ENCODE measurements around the gene TMOD3. TPM values are rescaled to one million over a fixed set of nuclear protein-coding genes. Genes with fewer than 3 reads are reported as not detected.

Gene TMOD3
- total and polyA plus RNA-seq, 2 of the 8 experiments (the other 6 are each of a cell fraction or from before 2014, with no cell fraction given) = 3.9 to 29.0 TPM

- no peaks in the 10 kb centered on the region for H3K27me3 ChIP-seq (replicated peaks in 1 of 4; ENCODE audit: control insufficient read depth in 3 of 4, extremely low read depth in 1 of 4, insufficient read depth in 3 of 4, low read length in 3 of 4)
- no peaks in the 10 kb centered on the region for H3K23me2 ChIP-seq (ENCODE audit: low read depth, low read length)
- no peak overlapping the region for H2BK120ac ChIP-seq (replicated peaks; ENCODE audit: low read depth, low read length)
- peaks cover 0 to 2% (median 0%) of the 10 kb centered on the region in 4 experiments; a peak in 1 of 8 replicates for H3K36me3 ChIP-seq (ENCODE audit: control insufficient read depth in 2 of 4, insufficient read depth in 4 of 4, low read length in 3 of 4)
- no peak for FAIRE-seq
- H3K18ac ChIP-seq (ENCODE audit: extremely low read depth, low read length) = no peak overlapping the region
- H3K79me1 ChIP-seq (ENCODE audit: low read depth, low read length) = no peaks in the 10 kb centered on the region
- H4K91ac ChIP-seq (replicated peaks; ENCODE audit: insufficient read length, low read length) = no peak overlapping the region
- no peaks in the 10 kb centered on the region for H3K4me1 ChIP-seq (replicated peaks in 1 of 4; ENCODE audit: control insufficient read depth in 3 of 4, insufficient read depth in 4 of 4, low read length in 3 of 4)
- no peak overlapping the region for H3K4ac ChIP-seq (replicated peaks; ENCODE audit: insufficient read length, low read depth, low read length)
- no peak overlapping the region for H3K9ac ChIP-seq (replicated peaks in 1 of 4; ENCODE audit: extremely low read depth in 1 of 4, low read depth in 3 of 4, low read length in 3 of 4)
- H2BK5ac ChIP-seq (ENCODE audit: low read depth, low read length) = no peak overlapping the region
- H2AFZ ChIP-seq (ENCODE audit: low read length) = no peak overlapping the region
- no peaks in the 10 kb centered on the region for H4K20me1 ChIP-seq (replicated peaks in 1 of 2; ENCODE audit: control insufficient read depth in 1 of 2, insufficient read depth in 2 of 2, low read length in 2 of 2)
- H3K23ac ChIP-seq (ENCODE audit: insufficient read length) = no peak overlapping the region
- ChIA-PET POLR2A (ENCODE audit: partially characterized antibody) (no interaction called here), CTCF (ENCODE audit: partially characterized antibody) (interaction anchor here (0.7 to 2.6 kb wide), 6 partner anchors 8 to 227 kb away, joined by 3 to 10 read pairs (median 5); no protein-coding TSS in a partner anchor)
- H3K4me3 ChIP-seq (ENCODE audit: extremely low read depth in 1 of 4, insufficient read depth in 2 of 4, low read depth in 3 of 4, low read length in 4 of 4) = no peak overlapping the region
- no peak overlapping the region for H4K8ac ChIP-seq (ENCODE audit: extremely low read depth, insufficient read depth, low read length)
- H3K56ac ChIP-seq (replicated peaks; ENCODE audit: insufficient read length, low read depth, low read length) = no peak overlapping the region
- H2BK15ac ChIP-seq (ENCODE audit: low read length) = no peak overlapping the region
- H3K14ac ChIP-seq (ENCODE audit: insufficient read length) = no peak overlapping the region
- TF ChIP-seq KDM5A (IDR thresholded peaks at IDR 0.05; ENCODE audit: low read length) = no peak
- H2BK12ac ChIP-seq (ENCODE audit: low read depth, low read length) = no peak overlapping the region
- H3K27ac ChIP-seq (ENCODE audit: low read depth, low read length) = no peak overlapping the region
- no peaks in the 10 kb centered on the region for H3K79me2 ChIP-seq (ENCODE audit: control insufficient read depth in 1 of 2, insufficient read depth in 2 of 2, low read length in 2 of 2)
- H3K9me3 ChIP-seq (ENCODE audit: insufficient read depth in 2 of 2, low read depth in 1 of 2, low read length in 1 of 2) = no peaks in the 10 kb centered on the region
- H2AK5ac ChIP-seq (ENCODE audit: low read depth, low read length) = no peak overlapping the region
- no peak overlapping the region for H4K5ac ChIP-seq (ENCODE audit: insufficient read length, low read depth, low read length)
- WGBS, 2 experiments (ENCODE audit: extremely low coverage in 1 of 2, insufficient coverage in 1 of 2, insufficient read length in 1 of 2, insufficient replicate concordance in 2 of 2, low coverage in 1 of 2, low lambda C conversion rate in 2 of 2, missing lambda C conversion rate in 1 of 2) = 95% methylated on average over 2 of the region's 2 CpGs; no CpG with 5 or more reads in 1 of the 2 experiments
- H2BK20ac ChIP-seq (ENCODE audit: low read length) = no peak overlapping the region
- H3K4me2 ChIP-seq (ENCODE audit: insufficient read depth in 1 of 2, low read depth in 2 of 2, low read length in 2 of 2) = no peak overlapping the region
- DNase-seq (ENCODE audit: low read depth in 1 of 2, low spot score in 2 of 2) = no peak
Observed at GRCh38 chr15:51909584-51909983, 80.1 kb downstream of the TMOD3 start.
